Measurements from ENCODE around the gene DYNC1I1.

Gene DYNC1I1

GRCh38 chr7:95766086-95766485 is 6.3 kb upstream of the DYNC1I1 start:
- H3K4me1 ChIP-seq: no peaks in the 10 kb centered on the region
- no peak for TF ChIP-seq CTCF (IDR thresholded peaks at IDR 0.05; ENCODE audit: low read depth, low read length)
- DNase-seq: no peak
- no peaks in the 10 kb centered on the region for H3K9me3 ChIP-seq
- H3K36me3 ChIP-seq: no peaks in the 10 kb centered on the region
- no peak overlapping the region for H3K4me3 ChIP-seq (ENCODE audit: low read depth, low read length)
- H3K27me3 ChIP-seq: no peaks in the 10 kb centered on the region

GRCh38 chr7:95766657-95767056 is 5.7 kb upstream of the DYNC1I1 start:
- no peak for DNase-seq
- Histone ChIP-seq H3K27me3 (no peaks in the 10 kb centered on the region), H3K36me3 (no peaks in the 10 kb centered on the region), H3K4me3 (ENCODE audit: low read depth, low read length) (no peak overlapping the region), H3K4me1 (no peaks in the 10 kb centered on the region), H3K9me3 (no peaks in the 10 kb centered on the region)
- TF ChIP-seq CTCF (IDR thresholded peaks at IDR 0.05; ENCODE audit: low read depth, low read length): no peak

GRCh38 chr7:95772771-95773581 is 622 bp downstream of the DYNC1I1 start:
- Histone ChIP-seq H3K4me1 (no peaks in the 10 kb centered on the region; the same call in 1 of the 2 replicates), H3K27me3 (no peaks in the 10 kb centered on the region), H3K36me3 (no peaks in the 10 kb centered on the region), H3K4me3 (ENCODE audit: low read depth, low read length) (peak overlapping the region; percentile 72), H3K9me3 (no peaks in the 10 kb centered on the region)
- no peak for TF ChIP-seq CTCF (IDR thresholded peaks at IDR 0.05; ENCODE audit: low read depth, low read length)
- peak; percentile 30 for DNase-seq

- Histone ChIP-seq H3K4me3 (ENCODE audit: low read depth, low read length) (no peak overlapping the region), H3K4me1 (no peaks in the 10 kb centered on the region; the same call in 1 of the 2 replicates), H3K36me3 (no peaks in the 10 kb centered on the region), H3K9me3 (no peaks in the 10 kb centered on the region), H3K27me3 (no peaks in the 10 kb centered on the region)
- TF ChIP-seq CTCF (IDR thresholded peaks at IDR 0.05; ENCODE audit: low read depth, low read length): no peak
- DNase-seq: no peak
Measured at GRCh38 chr7:95776561-95777185, 4.3 kb downstream of the DYNC1I1 start.

- Histone ChIP-seq H3K36me3 (no peaks in the 10 kb centered on the region), H3K4me1 (no peaks in the 10 kb centered on the region; the same call in 1 of the 2 replicates), H3K4me3 (ENCODE audit: low read depth, low read length) (no peak overlapping the region), H3K27me3 (no peaks in the 10 kb centered on the region), H3K9me3 (no peaks in the 10 kb centered on the region)
- TF ChIP-seq CTCF (IDR thresholded peaks at IDR 0.05; ENCODE audit: low read depth, low read length): no peak
- DNase-seq: no peak
Measured at GRCh38 chr7:95777269-95777668, 4.9 kb downstream of the DYNC1I1 start.

GRCh38 chr7:95780665-95781064 is 8.3 kb downstream of the DYNC1I1 start:
- DNase-seq: no peak
- no peaks in the 10 kb centered on the region; the same call in 1 of the 2 replicates for H3K9me3 ChIP-seq
- H3K36me3 ChIP-seq: no peaks in the 10 kb centered on the region
- TF ChIP-seq CTCF (IDR thresholded peaks at IDR 0.05; ENCODE audit: low read depth, low read length): no peak
- H3K27me3 ChIP-seq: no peaks in the 10 kb centered on the region
- no peaks in the 10 kb centered on the region; the same call in none of the 2 replicates for H3K4me1 ChIP-seq
- no peak overlapping the region for H3K4me3 ChIP-seq (ENCODE audit: low read depth, low read length)

All from BE2C (cell line).